ENCODE data around the gene C16orf54. TPM values are rescaled to one million over a fixed set of nuclear protein-coding genes. Genes with fewer than 3 reads are reported as not detected.

Gene C16orf54
- total RNA-seq, 2 donors from 2014 or later: 1.1 to 1.2 TPM

- TF ChIP-seq CTCF (IDR thresholded peaks at IDR 0.05) (no peak), POLR2AphosphoS5 (IDR thresholded peaks at IDR 0.05) (no peak), POLR2A (IDR thresholded peaks at IDR 0.05) (no peak)
- H3K36me3 ChIP-seq: no peaks in the 10 kb centered on the region
- WGBS: 78% methylated on average over 7 of the region's 7 CpGs
- H3K4me3 ChIP-seq: no peak overlapping the region
- H3K27me3 ChIP-seq (replicated peaks; ENCODE audit: insufficient read depth): no peaks in the 10 kb centered on the region
- peaks cover 2% of the 10 kb centered on the region for H3K4me1 ChIP-seq (replicated peaks)
- DNase-seq (ENCODE audit: low spot score): no peak
- H3K9me3 ChIP-seq: no peaks in the 10 kb centered on the region
- intact Hi-C loops (cut with DNase I): no loop called here
- H3K27ac ChIP-seq: no peak overlapping the region
Observed at GRCh38 chr16:29770250-29770929, 24.6 kb upstream of the C16orf54 start.

GRCh38 chr16:29769507-29769906 lies 23.7 kb upstream of the C16orf54 start:
- TF ChIP-seq POLR2AphosphoS5 (IDR thresholded peaks at IDR 0.05) (no peak), CTCF (IDR thresholded peaks at IDR 0.05) (no peak), POLR2A (IDR thresholded peaks at IDR 0.05) (no peak)
- H3K9me3 ChIP-seq: no peaks in the 10 kb centered on the region
- no peaks in the 10 kb centered on the region for H3K36me3 ChIP-seq
- H3K27ac ChIP-seq: no peak overlapping the region
- no peak overlapping the region for H3K4me3 ChIP-seq
- no peaks in the 10 kb centered on the region for H3K27me3 ChIP-seq (replicated peaks; ENCODE audit: insufficient read depth)
- H3K4me1 ChIP-seq (replicated peaks): peaks cover 4% of the 10 kb centered on the region
- 84% methylated on average over 2 of the region's 2 CpGs for WGBS
- intact Hi-C loops (cut with DNase I): no loop called here
- DNase-seq (ENCODE audit: low spot score): no peak

- intact Hi-C loops (cut with DNase I): no loop called here
Observed at GRCh38 chr16:29767062-29767461, 21.3 kb upstream of the C16orf54 start.

GRCh38 chr16:29766571-29766970 lies 20.8 kb upstream of the C16orf54 start:
- no peak for DNase-seq (ENCODE audit: low spot score)
- 90% methylated on average over 3 of the region's 3 CpGs for WGBS
- H3K9me3 ChIP-seq: no peaks in the 10 kb centered on the region
- H3K4me3 ChIP-seq: no peak overlapping the region
- H3K27me3 ChIP-seq (replicated peaks; ENCODE audit: insufficient read depth): no peaks in the 10 kb centered on the region
- peaks cover 4% of the 10 kb centered on the region for H3K4me1 ChIP-seq (replicated peaks)
- intact Hi-C loops (cut with DNase I): no loop called here
- TF ChIP-seq POLR2AphosphoS5 (IDR thresholded peaks at IDR 0.05): no peak
- no peak for TF ChIP-seq CTCF (IDR thresholded peaks at IDR 0.05)
- no peak for TF ChIP-seq POLR2A (IDR thresholded peaks at IDR 0.05)
- no peak overlapping the region for H3K27ac ChIP-seq
- no peaks in the 10 kb centered on the region for H3K36me3 ChIP-seq

More at GRCh38 chr16:29767062-29767461, 21.3 kb upstream of the C16orf54 start:
- H3K9me3 ChIP-seq: no peaks in the 10 kb centered on the region
- H3K36me3 ChIP-seq: no peaks in the 10 kb centered on the region
- TF ChIP-seq POLR2A (IDR thresholded peaks at IDR 0.05): no peak
- TF ChIP-seq POLR2AphosphoS5 (IDR thresholded peaks at IDR 0.05): no peak
- no peak for TF ChIP-seq CTCF (IDR thresholded peaks at IDR 0.05)
- no peak overlapping the region for H3K4me3 ChIP-seq
- no peak for DNase-seq (ENCODE audit: low spot score)
- no peak overlapping the region for H3K27ac ChIP-seq
- WGBS: 88% methylated on average over 3 of the region's 3 CpGs
- peaks cover 4% of the 10 kb centered on the region for H3K4me1 ChIP-seq (replicated peaks)
- H3K27me3 ChIP-seq (replicated peaks; ENCODE audit: insufficient read depth): no peaks in the 10 kb centered on the region
